ENCODE data around the gene AAR2. TPM values are rescaled to one million over a fixed set of nuclear protein-coding genes. Genes with fewer than 3 reads are reported as not detected.

AAR2 gene
- total and polyA plus RNA-seq, 2 donors from 2014 or later: 27.8 to 29.7 TPM

DNA sequence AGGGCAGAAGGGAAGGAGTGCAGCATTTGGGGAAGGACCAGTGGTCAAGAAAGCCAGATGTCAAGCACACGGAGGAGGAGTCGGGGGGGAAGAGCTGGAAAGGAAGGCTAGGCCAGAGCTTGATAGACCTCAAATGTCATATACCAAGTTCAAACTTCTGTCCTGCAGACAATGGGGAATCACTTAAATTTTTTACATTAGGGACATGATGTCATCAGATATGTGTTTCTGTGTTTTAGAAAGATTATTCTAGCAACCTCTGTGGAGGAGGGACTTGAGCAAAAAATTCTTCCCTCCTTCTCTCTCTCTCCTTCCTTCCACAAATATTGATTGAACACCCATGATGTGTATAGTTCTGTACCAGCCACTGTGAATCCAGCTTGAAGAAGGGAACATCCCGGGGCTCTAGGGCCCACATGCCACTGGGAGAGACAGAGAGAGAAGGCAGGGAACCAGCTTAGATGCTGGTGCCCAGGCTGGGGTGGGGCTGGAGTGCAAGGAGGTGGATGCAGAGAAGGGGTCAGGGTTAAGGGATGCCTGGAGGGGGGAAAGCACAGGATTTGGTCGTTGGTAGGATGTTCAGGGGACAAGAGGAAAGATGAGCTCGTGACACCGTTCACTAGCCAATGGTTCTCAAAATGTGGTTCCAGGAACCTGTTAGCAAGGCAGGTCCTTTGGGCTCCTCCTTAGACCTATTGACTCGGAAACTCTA, 19.8 kb upstream of the AAR2 start:
- no peaks in the 10 kb centered on the region for H3K9me3 ChIP-seq (ENCODE audit: control insufficient read depth in 2 of 3, insufficient read depth in 1 of 3, low read length in 3 of 3)
- intact Hi-C loops (cut with DNase I): loop anchor here (10.0 kb wide), 1 partner anchor 218 kb away; no protein-coding TSS in a partner anchor
- no peak overlapping the region for H3K27ac ChIP-seq (ENCODE audit: low read depth in 2 of 2, low read length in 2 of 2)
- peaks cover 3 to 73% (median 47%) of the 10 kb centered on the region in 3 donors for H3K36me3 ChIP-seq (ENCODE audit: control insufficient read depth in 2 of 3, insufficient read depth in 3 of 3, low read length in 3 of 3)
- no peaks in the 10 kb centered on the region for H3K4me1 ChIP-seq (ENCODE audit: control insufficient read depth in 2 of 3, insufficient read depth in 2 of 3, low read depth in 1 of 3, low read length in 3 of 3)
- no peak overlapping the region for H3K4me3 ChIP-seq (ENCODE audit: low read length in 3 of 3)
- TF ChIP-seq, protein P1, sequence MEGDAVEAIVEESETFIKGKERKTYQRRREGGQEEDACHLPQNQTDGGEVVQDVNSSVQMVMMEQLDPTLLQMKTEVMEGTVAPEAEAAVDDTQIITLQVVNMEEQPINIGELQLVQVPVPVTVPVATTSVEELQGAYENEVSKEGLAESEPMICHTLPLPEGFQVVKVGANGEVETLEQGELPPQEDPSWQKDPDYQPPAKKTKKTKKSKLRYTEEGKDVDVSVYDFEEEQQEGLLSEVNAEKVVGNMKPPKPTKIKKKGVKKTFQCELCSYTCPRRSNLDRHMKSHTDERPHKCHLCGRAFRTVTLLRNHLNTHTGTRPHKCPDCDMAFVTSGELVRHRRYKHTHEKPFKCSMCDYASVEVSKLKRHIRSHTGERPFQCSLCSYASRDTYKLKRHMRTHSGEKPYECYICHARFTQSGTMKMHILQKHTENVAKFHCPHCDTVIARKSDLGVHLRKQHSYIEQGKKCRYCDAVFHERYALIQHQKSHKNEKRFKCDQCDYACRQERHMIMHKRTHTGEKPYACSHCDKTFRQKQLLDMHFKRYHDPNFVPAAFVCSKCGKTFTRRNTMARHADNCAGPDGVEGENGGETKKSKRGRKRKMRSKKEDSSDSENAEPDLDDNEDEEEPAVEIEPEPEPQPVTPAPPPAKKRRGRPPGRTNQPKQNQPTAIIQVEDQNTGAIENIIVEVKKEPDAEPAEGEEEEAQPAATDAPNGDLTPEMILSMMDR (IDR thresholded peaks at IDR 0.05; ENCODE audit: borderline replicate concordance, extremely low read depth, insufficient read depth): no peak
- H3K27me3 ChIP-seq (ENCODE audit: control insufficient read depth, insufficient read depth, low read length): no peaks in the 10 kb centered on the region
- H3K9ac ChIP-seq (ENCODE audit: low read length in 3 of 3): no peak overlapping the region
- FAIRE-seq (no peak), DNase-seq (no peak)

GRCh38 chr20:36217226-36217625, 19.1 kb upstream of the AAR2 start:
- DNase-seq (no peak), FAIRE-seq (no peak)
- Histone ChIP-seq H3K9ac (ENCODE audit: low read length in 3 of 3) (no peak overlapping the region), H3K27me3 (ENCODE audit: control insufficient read depth, insufficient read depth, low read length) (no peaks in the 10 kb centered on the region), H3K27ac (ENCODE audit: low read depth in 2 of 2, low read length in 2 of 2) (no peak overlapping the region), H3K9me3 (ENCODE audit: control insufficient read depth in 2 of 3, insufficient read depth in 1 of 3, low read length in 3 of 3) (no peaks in the 10 kb centered on the region), H3K36me3 (ENCODE audit: control insufficient read depth in 2 of 3, insufficient read depth in 3 of 3, low read length in 3 of 3) (peaks cover 3 to 75% (median 47%) of the 10 kb centered on the region in 3 donors), H3K4me1 (ENCODE audit: control insufficient read depth in 2 of 3, insufficient read depth in 2 of 3, low read depth in 1 of 3, low read length in 3 of 3) (no peaks in the 10 kb centered on the region), H3K4me3 (ENCODE audit: low read length in 3 of 3) (no peak overlapping the region)
- TF ChIP-seq, protein P1 (IDR thresholded peaks at IDR 0.05; ENCODE audit: borderline replicate concordance, extremely low read depth, insufficient read depth): no peak
- intact Hi-C loops (cut with DNase I): loop anchor here (10.0 kb wide), 1 partner anchor 218 kb away; no protein-coding TSS in a partner anchor

DNA sequence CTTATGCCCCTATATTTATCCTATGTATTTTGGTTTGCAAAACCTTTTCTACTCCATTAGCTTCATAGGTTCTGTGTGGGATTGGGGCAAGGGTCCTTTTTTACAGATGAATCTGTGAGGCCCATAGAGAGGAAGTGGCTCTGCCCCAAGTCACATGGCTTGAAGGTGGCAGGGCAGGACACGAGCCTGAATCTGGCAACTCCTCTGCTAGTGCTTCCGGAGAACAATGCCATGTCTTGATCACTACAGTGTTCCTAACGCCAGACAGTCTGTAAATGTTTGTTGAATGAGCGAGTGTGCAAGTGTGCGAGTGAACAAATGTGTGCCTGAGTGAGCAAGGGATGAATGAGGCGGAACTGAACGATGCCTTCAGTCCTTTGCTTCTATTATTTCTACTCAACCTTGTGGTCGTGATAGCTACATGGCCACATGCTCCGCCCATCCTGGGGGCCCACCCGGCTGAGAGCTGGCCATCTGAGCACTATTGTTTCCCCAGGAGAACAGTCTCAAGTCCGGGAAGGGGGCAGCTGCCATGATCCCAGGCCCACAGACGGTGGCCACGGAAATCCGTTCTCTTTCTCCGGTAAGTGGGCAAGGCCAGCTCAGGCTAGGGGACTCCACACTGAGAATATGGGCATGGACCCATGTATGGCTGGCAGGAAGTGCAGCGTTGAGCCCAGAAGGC, 17.8 kb upstream of the AAR2 start:
- H3K4me3 ChIP-seq (ENCODE audit: low read length in 3 of 3): no peak overlapping the region
- H3K9ac ChIP-seq (ENCODE audit: low read length in 3 of 3): no peak overlapping the region
- H3K9me3 ChIP-seq (ENCODE audit: control insufficient read depth in 2 of 3, insufficient read depth in 1 of 3, low read length in 3 of 3): no peaks in the 10 kb centered on the region
- no peak for DNase-seq
- no peaks in the 10 kb centered on the region for H3K27me3 ChIP-seq (ENCODE audit: control insufficient read depth, insufficient read depth, low read length)
- TF ChIP-seq, protein P1 (IDR thresholded peaks at IDR 0.05; ENCODE audit: borderline replicate concordance, extremely low read depth, insufficient read depth): no peak
- H3K27ac ChIP-seq (ENCODE audit: low read depth in 2 of 2, low read length in 2 of 2): no peak overlapping the region
- FAIRE-seq: no peak
- intact Hi-C loops (cut with DNase I): loop anchor here (10.0 kb wide), 1 partner anchor 216 kb away; no protein-coding TSS in a partner anchor
- H3K36me3 ChIP-seq (ENCODE audit: control insufficient read depth in 2 of 3, insufficient read depth in 3 of 3, low read length in 3 of 3): peaks cover 3 to 71% (median 42%) of the 10 kb centered on the region in 3 donors
- H3K4me1 ChIP-seq (ENCODE audit: control insufficient read depth in 2 of 3, insufficient read depth in 2 of 3, low read depth in 1 of 3, low read length in 3 of 3): no peaks in the 10 kb centered on the region
